Activated B cell treated with CpG ODN at 0.5 μM for 24 hours (primary cell): ENCODE measurements around the gene SLC38A6. TPM values are rescaled to one million over a fixed set of nuclear protein-coding genes. Genes with fewer than 3 reads are reported as not detected.

Experiments used
- ATAC-seq: fragments of 200-7000 bp; cut with Tn5 transposase; one replicate; pipeline ENCODE4 v1.10.0; 2021; ENCODE audit warnings: low read depth, mild to moderate bottlenecking, moderate library complexity
- CTCF ChIA-PET: fragments of 350-600 bp; sonication (Branson Sonifier 250); formaldehyde crosslinking; loops from one replicate; lab custom pipeline; 2021; ENCODE audit warnings: antibody characterized with exemption; lab: Charles Lee
- POLR2A ChIA-PET: fragments of 350-600 bp; sonication (Branson Sonifier 250); formaldehyde crosslinking; loops from one replicate; lab custom pipeline; 2021; ENCODE audit warnings: antibody characterized with exemption; lab: Charles Lee
- DNase-seq: peaks from one replicate; pipeline ENCODE4 v3.0.0; 2022
- H3K27ac Mint-ChIP-seq: one replicate; pipeline ENCODE4 v1.8.0; 2020; ENCODE audit warnings: mixed read lengths
- H3K27me3 Mint-ChIP-seq: one replicate; pipeline ENCODE4 v1.8.0; 2021; ENCODE audit warnings: mixed read lengths
- H3K36me3 Mint-ChIP-seq: one replicate; pipeline ENCODE4 v1.8.0; 2021; ENCODE audit warnings: low read depth, mixed read lengths
- H3K4me1 Mint-ChIP-seq: one replicate; pipeline ENCODE4 v1.8.0; 2021; ENCODE audit warnings: mixed read lengths
- H3K4me3 Mint-ChIP-seq: one replicate; pipeline ENCODE4 v1.8.0; 2020; ENCODE audit warnings: mild to moderate bottlenecking, mixed read lengths
- H3K9me3 Mint-ChIP-seq: one replicate; pipeline ENCODE4 v1.8.0; 2020; ENCODE audit warnings: mixed read lengths
- CTCF ChIP-seq: fragments of 200-600 bp; IDR thresholded peaks from one replicate; pipeline ENCODE4 v1.8.0; 2022; ENCODE audit warnings: antibody characterized with exemption, mild to moderate bottlenecking
- intact Hi-C: fragments of 100-400 bp; cut with micrococcal nuclease; formaldehyde crosslinking; loops from one replicate; pipeline ENCODE4 v1.15.1; 2024
- total RNA-seq: library from RNA; stranded (reverse); gene quantifications from 2 replicates; pipeline ENCODE4 v1.2.3, GENCODE V29; 2022

The SLC38A6 gene
- total RNA-seq, 1 donor from 2014 or later = 10.8 TPM

DNA sequence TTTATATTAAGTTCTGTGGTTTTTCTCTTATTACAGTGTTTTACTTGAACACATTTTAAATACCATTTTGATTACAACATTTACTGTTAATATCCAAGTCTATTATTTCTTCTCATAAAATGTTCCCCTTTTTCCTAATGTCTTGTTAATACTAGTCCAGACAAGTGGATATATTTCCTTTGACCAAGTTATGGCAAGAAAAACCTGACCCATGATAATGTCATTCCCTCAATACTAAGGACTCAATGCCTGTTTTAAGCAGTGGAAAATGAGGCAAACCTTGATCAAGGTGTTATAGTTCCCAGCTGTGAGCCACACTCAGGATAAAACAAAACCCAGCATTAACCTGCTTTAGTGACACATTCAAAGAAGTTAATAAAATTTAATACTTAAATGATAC, 12.4 kb upstream of the SLC38A6 start:
- POLR2A ChIA-PET = interaction anchor here (1.5 kb wide), 1 partner anchor 12 kb away, joined by 5 read pairs; the partner anchor contains the start of genes SLC38A6 and TRMT5
- Mint-ChIP-seq H3K4me1 (peaks cover 3% of the 10 kb centered on the region), H3K27me3 (no peaks in the 10 kb centered on the region), H3K4me3 (no peak overlapping the region), H3K27ac (no peak overlapping the region), H3K9me3 (no peaks in the 10 kb centered on the region), H3K36me3 (peaks cover 17% of the 10 kb centered on the region)
- CTCF ChIA-PET = no interaction called here
- no peak for TF ChIP-seq CTCF
- no peak for ATAC-seq
- intact Hi-C loops = no loop called here
- DNase-seq = no peak

- peaks cover 3% of the 10 kb centered on the region for H3K4me1 Mint-ChIP-seq
- TF ChIP-seq CTCF = no peak
- intact Hi-C loops = no loop called here
- H3K27ac Mint-ChIP-seq = no peak overlapping the region
- ATAC-seq (no peak), DNase-seq (no peak)
- CTCF ChIA-PET = no interaction called here
- no peak overlapping the region for H3K4me3 Mint-ChIP-seq
- no peaks in the 10 kb centered on the region for H3K9me3 Mint-ChIP-seq
- H3K36me3 Mint-ChIP-seq = peaks cover 25% of the 10 kb centered on the region
- H3K27me3 Mint-ChIP-seq = no peaks in the 10 kb centered on the region
- POLR2A ChIA-PET = no interaction called here
These were observed 10.9 kb upstream of the SLC38A6 start for GRCh38 chr14:60970146-60970545.

DNA sequence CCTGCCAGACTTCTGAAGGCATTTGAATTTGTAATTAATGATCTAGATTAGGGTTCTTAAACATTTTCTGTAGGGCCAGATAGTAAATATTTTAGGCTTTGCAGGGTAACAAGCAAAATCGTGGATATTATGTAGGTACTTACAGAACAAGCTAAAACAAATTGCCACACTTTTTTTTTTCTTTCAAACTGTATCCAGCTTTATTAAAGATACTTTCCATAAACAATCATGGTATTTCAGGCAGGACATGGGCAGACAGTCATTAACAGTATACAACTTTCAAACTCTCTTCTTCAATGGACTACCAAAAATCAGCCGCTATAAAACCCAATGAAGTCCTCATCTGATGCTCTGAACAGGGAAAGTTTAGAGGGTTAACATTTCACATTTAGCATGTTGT, 9.8 kb upstream of the SLC38A6 start:
- ATAC-seq (no peak), DNase-seq (no peak)
- no peaks in the 10 kb centered on the region for H3K9me3 Mint-ChIP-seq
- H3K27ac Mint-ChIP-seq = no peak overlapping the region
- no peak for TF ChIP-seq CTCF
- POLR2A ChIA-PET = no interaction called here
- CTCF ChIA-PET = no interaction called here
- H3K27me3 Mint-ChIP-seq = no peaks in the 10 kb centered on the region
- no peak overlapping the region for H3K4me3 Mint-ChIP-seq
- peaks cover 31% of the 10 kb centered on the region for H3K36me3 Mint-ChIP-seq
- intact Hi-C loops = no loop called here
- peaks cover 3% of the 10 kb centered on the region for H3K4me1 Mint-ChIP-seq

DNA sequence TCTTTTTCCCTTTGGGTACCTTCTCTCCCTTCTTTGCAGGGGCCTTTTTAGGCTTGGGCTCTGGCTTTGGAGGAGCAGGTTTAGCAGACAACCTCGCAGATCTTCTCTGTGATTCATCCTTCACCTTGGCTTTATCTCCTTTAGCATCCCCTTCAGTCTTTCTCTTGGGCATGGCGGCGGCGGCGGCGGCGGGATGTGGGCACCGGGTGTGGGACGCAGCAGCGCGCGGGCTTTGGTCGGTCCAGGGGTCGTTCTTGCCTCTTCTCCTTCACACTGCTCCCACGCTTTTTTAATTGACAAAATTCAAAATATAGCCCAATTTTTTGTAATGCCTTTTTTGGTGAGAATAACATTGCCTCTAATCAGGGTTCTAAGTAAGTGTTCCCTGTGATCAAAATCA, 8.8 kb upstream of the SLC38A6 start:
- ChIA-PET CTCF (no interaction called here), POLR2A (no interaction called here)
- no peak overlapping the region for H3K27ac Mint-ChIP-seq
- H3K36me3 Mint-ChIP-seq = peaks cover 36% of the 10 kb centered on the region
- ATAC-seq = no peak
- intact Hi-C loops = no loop called here
- H3K9me3 Mint-ChIP-seq = no peaks in the 10 kb centered on the region
- H3K27me3 Mint-ChIP-seq = no peaks in the 10 kb centered on the region
- DNase-seq = no peak
- no peaks in the 10 kb centered on the region for H3K4me1 Mint-ChIP-seq
- H3K4me3 Mint-ChIP-seq = no peak overlapping the region
- no peak for TF ChIP-seq CTCF

DNA sequence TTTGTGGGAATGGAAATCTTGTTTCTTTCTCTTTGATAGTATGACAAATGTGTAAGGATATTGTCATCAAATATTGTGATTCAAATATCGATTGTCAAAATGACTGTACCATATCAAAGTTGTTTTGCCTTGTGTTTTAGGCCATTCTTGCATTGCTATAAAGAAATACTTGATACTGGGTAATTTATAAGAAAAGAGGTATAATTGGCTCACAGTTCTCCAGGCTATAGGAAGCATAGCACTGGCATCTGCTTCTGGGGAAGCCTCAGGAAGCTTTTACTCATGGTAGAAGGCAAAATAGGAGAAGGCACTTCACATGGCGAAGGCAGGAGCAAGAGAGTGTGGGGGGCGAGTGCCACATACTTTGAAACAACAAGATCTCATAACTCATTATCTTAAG, 8.0 kb upstream of the SLC38A6 start:
- Mint-ChIP-seq H3K27me3 (no peaks in the 10 kb centered on the region), H3K36me3 (peaks cover 39% of the 10 kb centered on the region), H3K4me1 (peaks cover 3% of the 10 kb centered on the region), H3K27ac (no peak overlapping the region), H3K9me3 (no peaks in the 10 kb centered on the region), H3K4me3 (no peak overlapping the region)
- intact Hi-C loops = no loop called here
- DNase-seq (no peak), ATAC-seq (no peak)
- TF ChIP-seq CTCF = no peak
- ChIA-PET POLR2A (no interaction called here), CTCF (no interaction called here)
